Immature natural killer cell (primary cell): ENCODE results near the gene FAM111A. TPM values are rescaled to one million over a fixed set of nuclear protein-coding genes. Genes with fewer than 3 reads are reported as not detected.
"Not testable (repeated sequence)": the region's sequence is repeated elsewhere in the genome, so short reads cannot be mapped to it uniquely, and the experiment has no call there.

Experiments used
- DNase-seq, 3 donors: peaks; one replicate each; pipeline ENCODE4 v3.0.0; 2022; ENCODE audit warnings: mixed read lengths in 1 of 3
- H3K27ac Mint-ChIP-seq, 6 donors: one replicate each; pipeline ENCODE4 v1.8.0; 2020; ENCODE audit warnings: mixed read lengths in 6 of 6, mild to moderate bottlenecking in 5 of 6, inconsistent platforms in 4 of 6, moderate library complexity in 3 of 6
- H3K27me3 Mint-ChIP-seq, 3 donors: one replicate each; pipeline ENCODE4 v1.8.0; 2020 to 2021; ENCODE audit warnings: low read depth in 3 of 3, mild to moderate bottlenecking in 3 of 3, mixed read lengths in 3 of 3, moderate library complexity in 3 of 3, inconsistent platforms in 1 of 3
- H3K36me3 Mint-ChIP-seq, 3 donors: one replicate each; pipeline ENCODE4 v1.8.0; 2020; ENCODE audit warnings: mixed read lengths in 3 of 3, inconsistent platforms in 2 of 3, mild to moderate bottlenecking in 2 of 3
- H3K4me1 Mint-ChIP-seq, 2 donors: one replicate each; pipeline ENCODE4 v1.8.0; 2020; ENCODE audit warnings: inconsistent platforms in 2 of 2, mild to moderate bottlenecking in 2 of 2, mixed read lengths in 2 of 2, moderate library complexity in 1 of 2
- H3K4me3 Mint-ChIP-seq, 5 donors: one replicate each; pipeline ENCODE4 v1.8.0; 2020; ENCODE audit warnings: mild to moderate bottlenecking in 5 of 5, mixed read lengths in 5 of 5, inconsistent platforms in 3 of 5, moderate library complexity in 3 of 5
- H3K9me3 Mint-ChIP-seq, 6 donors: one replicate each; pipeline ENCODE4 v1.8.0; 2020; ENCODE audit warnings: mild to moderate bottlenecking in 6 of 6, mixed read lengths in 6 of 6, inconsistent platforms in 4 of 6, moderate library complexity in 3 of 6
- polyA plus RNA-seq, 3 donors: library from polyadenylated mRNA; unstranded; fragments of 300-500 nt; fragmentation: Illumina TruSeq; gene quantifications; one replicate each; pipeline ENCODE4 v1.2.3, GENCODE V29; 2021

FAM111A gene
- polyA plus RNA-seq: 10 to 100 TPM; 28.6 to 41.8 (median 31.2) TPM

- peak within 1 kb of the TSS; percentile 94 to 98 (median 98) for H3K4me3 Mint-ChIP-seq
- peak; percentile 85 to 87 (median 86) for DNase-seq
- H3K27ac Mint-ChIP-seq: peak within 1 kb of the TSS; percentile 94 to 99 (median 98)
- H3K4me1 Mint-ChIP-seq: peaks cover 47 to 58% of the 10 kb centered on the region in 2 donors
- H3K27me3 Mint-ChIP-seq: peaks cover 2 to 10% (median 6%) of the 10 kb centered on the region in 3 donors
- no peaks in the 10 kb centered on the region for H3K9me3 Mint-ChIP-seq
- peaks cover 4 to 10% (median 7%) of the 10 kb centered on the region in 3 donors for H3K36me3 Mint-ChIP-seq
Observed at GRCh38 chr11:59142530-59143507, at the start of gene FAM111A. FAM111A (plus strand) TSS chr11:59142856; CDS start chr11:59148873, 6,017 bp downstream.

- peaks cover 2 to 10% (median 7%) of the 10 kb centered on the region in 3 donors for H3K27me3 Mint-ChIP-seq
- not testable (repeated sequence) for H3K9me3 Mint-ChIP-seq, H3K4me3 Mint-ChIP-seq, H3K27ac Mint-ChIP-seq, DNase-seq, H3K36me3 Mint-ChIP-seq, H3K4me1 Mint-ChIP-seq
Observed at GRCh38 chr11:59093576-59093975, 49.1 kb upstream of the FAM111A start.

DNA sequence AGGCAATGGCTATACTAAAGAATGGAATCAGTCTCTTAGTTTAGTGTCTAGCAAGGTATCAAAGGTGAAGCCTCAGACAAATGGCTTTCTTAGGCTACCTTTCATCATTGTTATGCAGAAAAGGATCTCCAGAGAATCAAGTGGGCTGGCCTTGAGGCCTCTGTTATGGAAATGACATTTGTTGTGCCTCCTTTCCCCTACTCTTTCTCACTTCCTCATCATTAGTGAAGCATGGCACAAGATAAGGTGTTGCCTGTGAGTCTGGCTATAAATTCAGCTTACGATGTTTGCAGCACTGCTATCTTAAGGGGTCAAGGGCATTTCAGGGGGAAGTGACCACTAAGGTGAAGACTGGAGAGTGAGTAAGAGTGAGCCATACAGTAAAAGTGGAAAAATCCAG, 47.4 kb upstream of the FAM111A start:
- H3K9me3 Mint-ChIP-seq, H3K4me1 Mint-ChIP-seq, H3K4me3 Mint-ChIP-seq, DNase-seq, H3K36me3 Mint-ChIP-seq, H3K27ac Mint-ChIP-seq: not testable (repeated sequence)
- H3K27me3 Mint-ChIP-seq: peaks cover 2 to 10% (median 7%) of the 10 kb centered on the region in 3 donors

DNA sequence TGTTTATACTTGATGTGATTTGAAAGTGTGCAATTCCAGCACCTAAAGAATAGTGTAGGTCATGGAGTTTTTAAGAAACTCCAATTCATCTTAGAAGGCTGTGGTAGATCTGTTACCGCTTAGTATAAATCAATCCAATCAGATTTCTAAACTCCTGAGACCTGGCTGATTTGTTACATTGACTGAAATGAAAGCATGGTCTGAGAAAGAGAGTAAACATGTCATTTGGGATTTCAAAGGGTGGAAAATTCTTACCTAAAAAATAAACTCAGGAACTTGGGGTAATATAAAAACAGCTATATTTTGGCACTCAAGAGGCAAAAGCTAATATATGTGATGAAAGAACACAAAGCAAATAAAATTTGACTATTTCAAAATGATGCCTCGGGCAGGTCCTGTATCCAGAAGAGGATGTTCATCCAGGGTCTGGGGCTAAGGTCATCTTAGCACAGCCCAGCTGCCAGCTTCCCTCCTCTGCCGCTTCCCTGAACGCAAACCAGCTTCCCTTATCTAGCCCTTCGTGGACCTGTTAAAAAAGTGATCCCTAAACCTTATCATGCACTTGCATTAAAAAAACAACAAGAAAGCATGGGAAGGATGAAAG, 46.6 kb upstream of the FAM111A start:
- H3K9me3 Mint-ChIP-seq, H3K4me1 Mint-ChIP-seq, DNase-seq, H3K4me3 Mint-ChIP-seq, H3K27ac Mint-ChIP-seq, H3K36me3 Mint-ChIP-seq: not testable (repeated sequence)
- peaks cover 8 to 10% (median 9%) of the 10 kb centered on the region in 3 donors for H3K27me3 Mint-ChIP-seq

DNA sequence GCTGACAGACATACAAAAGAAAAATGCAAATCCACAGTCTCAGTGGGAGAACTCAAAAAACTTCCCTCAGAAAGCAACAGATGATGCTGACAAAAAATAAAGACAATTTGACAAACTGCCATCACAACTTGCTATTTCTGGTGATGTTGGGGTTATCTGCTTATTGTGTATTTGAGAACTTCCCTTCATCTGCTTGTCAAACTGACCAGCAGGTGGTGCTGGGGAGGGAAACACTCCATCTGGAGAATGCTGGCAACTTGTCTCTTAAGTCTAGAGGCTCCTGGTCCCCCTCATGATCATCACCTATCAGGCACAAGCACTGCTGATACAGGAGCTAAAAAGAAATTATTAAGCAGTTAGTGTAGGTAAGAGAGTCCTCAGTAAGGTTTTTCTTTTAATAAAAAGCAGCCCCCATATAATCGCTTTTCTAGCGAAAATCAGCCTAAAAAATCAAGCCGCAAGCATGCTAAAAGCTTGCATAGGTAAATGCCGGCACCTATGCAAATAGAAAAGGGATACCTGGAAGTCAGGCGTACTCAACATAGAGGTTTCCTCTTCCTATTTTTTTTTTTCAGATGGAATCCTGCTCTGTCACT, 45.4 kb upstream of the FAM111A start:
- Mint-ChIP-seq H3K27ac (no peak overlapping the region), H3K36me3 (no peaks in the 10 kb centered on the region), H3K4me1 (peaks cover 4 to 8% of the 10 kb centered on the region in 2 donors), H3K4me3 (no peak overlapping the region), H3K9me3 (no peaks in the 10 kb centered on the region), H3K27me3 (peaks cover 8 to 10% (median 10%) of the 10 kb centered on the region in 3 donors)
- DNase-seq: peak; percentile 46 to 61 (median 56)

DNA sequence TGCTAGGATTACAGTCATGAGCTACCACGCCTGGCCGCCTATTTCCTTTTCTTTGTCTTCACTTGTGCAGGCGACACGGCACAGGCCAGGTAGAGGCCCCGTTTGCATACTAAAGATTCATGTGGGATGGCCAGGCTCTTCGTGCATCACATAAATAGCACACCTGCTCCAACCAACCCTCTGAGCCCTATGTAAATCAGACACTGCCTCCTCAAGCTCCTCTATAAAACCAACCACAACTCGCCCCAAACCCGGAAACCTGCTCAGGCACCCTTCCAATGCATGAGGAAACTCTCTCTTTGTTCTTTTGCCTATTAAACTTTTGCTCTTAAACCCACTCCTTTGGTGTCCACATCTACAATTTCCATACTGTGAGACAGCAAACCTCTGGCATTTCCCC, 44.7 kb upstream of the FAM111A start:
- H3K27ac Mint-ChIP-seq, H3K9me3 Mint-ChIP-seq, H3K36me3 Mint-ChIP-seq, DNase-seq, H3K4me3 Mint-ChIP-seq: not testable (repeated sequence)
- Mint-ChIP-seq H3K27me3 (peaks cover 8 to 12% (median 11%) of the 10 kb centered on the region in 3 donors), H3K4me1 (peaks cover 6 to 12% of the 10 kb centered on the region in 2 donors)

DNA sequence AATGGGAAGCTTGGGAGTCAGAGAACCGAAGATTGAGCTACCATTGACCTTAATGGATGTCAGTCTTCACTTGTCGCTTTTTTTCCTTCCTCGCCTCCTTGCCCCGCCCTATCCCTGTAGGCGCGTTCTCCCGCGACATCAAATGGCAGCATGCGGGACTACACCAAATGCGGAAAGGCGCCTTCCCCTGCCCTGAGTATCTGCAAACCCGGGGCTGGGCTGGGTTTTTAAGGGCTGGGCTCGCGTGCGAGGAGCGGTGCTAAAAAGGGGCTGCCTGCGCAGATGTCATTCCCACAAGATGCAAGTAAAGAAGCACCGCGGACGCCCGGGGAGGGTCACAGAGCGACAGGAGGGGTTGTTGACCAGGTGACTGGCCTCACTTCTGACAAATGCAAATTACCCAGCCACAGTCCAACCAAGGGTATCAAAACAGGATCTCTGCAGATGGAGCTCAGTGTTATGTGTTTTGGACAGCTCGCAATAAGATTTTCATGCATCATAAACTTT, 40.3 kb upstream of the FAM111A start:
- peak overlapping the region; percentile 49 to 76 (median 68) for H3K4me3 Mint-ChIP-seq
- H3K9me3 Mint-ChIP-seq: no peaks in the 10 kb centered on the region
- peaks cover 7 to 14% (median 12%) of the 10 kb centered on the region in 3 donors for H3K27me3 Mint-ChIP-seq
- peaks cover 17 to 30% of the 10 kb centered on the region in 2 donors for H3K4me1 Mint-ChIP-seq
- H3K36me3 Mint-ChIP-seq: no peaks in the 10 kb centered on the region
- peak in 2 of 3 donors; percentile 4 to 18 for DNase-seq
- no peak overlapping the region for H3K27ac Mint-ChIP-seq

- Mint-ChIP-seq H3K27ac (peak within 1 kb of the TSS in 4 of 6 donors; percentile 34 to 79 (median 51)), H3K36me3 (no peaks in the 10 kb centered on the region), H3K4me1 (peaks cover 29 to 42% of the 10 kb centered on the region in 2 donors), H3K9me3 (no peaks in the 10 kb centered on the region), H3K4me3 (peak within 1 kb of the TSS; percentile 83 to 89 (median 87)), H3K27me3 (peaks cover 2 to 13% (median 4%) of the 10 kb centered on the region in 3 donors)
- peak; percentile 49 to 56 (median 53) for DNase-seq
Observed at GRCh38 chr11:59106363-59107336, 36.0 kb upstream of the FAM111A start, which contains the start of gene FAM111B. FAM111B (plus strand) TSS chr11:59107237; CDS start chr11:59109626, 2,389 bp downstream.

DNA sequence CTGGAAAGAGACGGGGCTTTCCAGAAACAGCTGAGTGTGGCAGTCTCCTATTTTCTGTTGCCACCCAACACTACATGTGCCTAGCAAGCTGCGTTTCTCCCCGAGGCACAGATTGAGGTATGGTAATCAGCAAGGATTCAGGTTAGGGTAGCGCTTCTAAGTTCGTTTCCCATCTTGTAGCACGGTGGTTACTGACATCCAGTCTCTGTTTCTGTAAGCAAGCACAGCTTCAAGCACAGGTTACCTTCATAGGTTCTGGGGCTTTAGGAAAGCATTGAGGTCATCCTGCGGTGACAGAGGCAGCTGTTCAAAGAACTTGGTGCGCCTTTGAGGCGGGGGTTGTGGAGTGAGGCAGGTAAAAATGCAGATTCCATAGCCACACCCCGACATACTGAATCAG, 34.9 kb upstream of the FAM111A start:
- H3K27me3 Mint-ChIP-seq, DNase-seq, H3K27ac Mint-ChIP-seq, H3K36me3 Mint-ChIP-seq, H3K9me3 Mint-ChIP-seq: not testable (repeated sequence)
- Mint-ChIP-seq H3K4me1 (peaks cover 22 to 32% of the 10 kb centered on the region in 2 donors), H3K4me3 (peak overlapping the region; percentile 83 to 89 (median 87))

GRCh38 chr11:59112494-59112893, 30.2 kb upstream of the FAM111A start:
- Mint-ChIP-seq H3K27me3 (no peaks in the 10 kb centered on the region), H3K27ac (no peak overlapping the region), H3K36me3 (peaks cover under 1 to 20% (median 16%) of the 10 kb centered on the region in 3 donors), H3K9me3 (peaks cover 2 to 9% (median 4%) of the 10 kb centered on the region in 6 donors), H3K4me1 (peaks cover 9 to 12% of the 10 kb centered on the region in 2 donors), H3K4me3 (no peak overlapping the region)
- DNase-seq: no peak

DNA sequence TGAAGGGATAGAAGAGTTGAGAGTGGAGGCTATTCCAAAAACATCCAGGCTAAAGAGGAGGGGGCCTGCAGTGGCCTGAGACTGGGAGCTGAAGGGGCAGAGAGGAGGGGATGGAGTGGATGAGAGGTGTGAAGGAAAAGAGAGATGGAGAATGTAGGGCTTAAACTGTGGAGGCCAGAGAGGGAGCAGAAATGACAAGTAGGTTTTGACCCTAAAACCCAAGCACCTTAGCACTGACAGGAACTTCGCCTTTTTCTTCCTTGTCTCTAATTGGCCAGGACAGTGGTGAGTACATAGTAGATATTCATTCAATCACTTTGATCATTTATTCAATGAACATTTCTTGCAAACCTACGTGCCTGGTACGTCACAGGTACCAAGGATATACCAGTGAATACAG, 28.3 kb upstream of the FAM111A start:
- H3K4me1 Mint-ChIP-seq: no peaks in the 10 kb centered on the region
- no peak for DNase-seq
- peaks cover 0 to 2% (median 0%) of the 10 kb centered on the region in 3 donors for H3K27me3 Mint-ChIP-seq
- H3K27ac Mint-ChIP-seq: no peak overlapping the region
- no peak overlapping the region for H3K4me3 Mint-ChIP-seq
- H3K9me3 Mint-ChIP-seq: peaks cover 2 to 26% (median 16%) of the 10 kb centered on the region in 6 donors
- H3K36me3 Mint-ChIP-seq: peaks cover 9 to 37% (median 31%) of the 10 kb centered on the region in 3 donors

DNA sequence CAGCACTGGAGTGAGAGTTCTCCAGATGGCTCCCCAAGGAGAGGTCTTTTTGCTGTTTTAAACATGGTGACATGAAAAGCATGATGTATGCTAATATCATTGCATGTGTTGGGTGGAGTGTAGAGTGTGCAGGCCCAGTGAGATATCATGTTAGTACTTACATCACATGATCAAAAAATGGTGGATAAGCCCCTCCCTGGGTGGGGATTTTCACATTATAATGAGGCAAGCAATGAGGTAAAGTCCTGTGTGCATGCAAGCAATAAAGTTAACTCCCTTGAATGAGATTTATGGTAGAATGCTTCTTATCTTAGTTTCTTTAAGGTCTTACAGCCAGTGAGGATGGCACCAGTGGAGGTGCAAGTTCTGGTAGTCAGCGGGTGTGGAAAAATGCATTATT, 27.1 kb upstream of the FAM111A start:
- Mint-ChIP-seq H3K9me3 (peaks cover 2 to 28% (median 16%) of the 10 kb centered on the region in 6 donors), H3K27ac (no peak overlapping the region), H3K4me3 (no peak overlapping the region), H3K4me1 (no peaks in the 10 kb centered on the region), H3K36me3 (peaks cover 9 to 38% (median 32%) of the 10 kb centered on the region in 3 donors), H3K27me3 (peaks cover 0 to 2% (median 0%) of the 10 kb centered on the region in 3 donors)
- no peak for DNase-seq
